Gastroesophageal sphincter (tissue), 4 donors: Measurements from ENCODE around the gene COG5. TPM values are rescaled to one million over a fixed set of nuclear protein-coding genes. Genes with fewer than 3 reads are reported as not detected.

Experiments
- ATAC-seq: fragments of 150-250 bp; one replicate; pipeline ENCODE4 v1.9.1; 2016; ENCODE audit warnings: mild to moderate bottlenecking, moderate library complexity
- H3K27ac ChIP-seq, 4 donors: fragments of 200-600 bp; sonication (generic) in 3 of 4; 1 replicate in 3 of 4; 2 replicates in 1 of 4; pipeline ENCODE4 v1.5.1; 2016 to 2019
- H3K27me3 ChIP-seq: fragments of 200-600 bp; sonication (generic); one replicate; pipeline ENCODE4 v1.5.1; 2019
- H3K36me3 ChIP-seq, 2 donors: fragments of 200-600 bp; sonication (generic); one replicate each; pipeline ENCODE4 v1.5.1; 2019; ENCODE audit warnings: control low read depth in 1 of 2
- H3K4me1 ChIP-seq, 3 donors: fragments of 200-600 bp; sonication (generic); 1 replicate in 2 of 3; 2 replicates in 1 of 3; pipeline ENCODE4 v1.5.1; 2016 to 2019; ENCODE audit warnings: control low read depth in 2 of 3
- H3K4me3 ChIP-seq, 2 donors: fragments of 200-600 bp; sonication (generic); one replicate each; pipeline ENCODE4 v1.5.1; 2019; ENCODE audit warnings: mild to moderate bottlenecking in 1 of 2, moderate library complexity in 1 of 2
- H3K9me3 ChIP-seq, 3 donors: fragments of 200-600 bp; sonication (generic); one replicate each; pipeline ENCODE4 v1.5.1; 2017 to 2019; ENCODE audit warnings: control low read depth in 2 of 3
- CTCF ChIP-seq, 4 experiments: fragments of 200-600 bp in 2 of 4; fragments of 450-650 bp in 2 of 4; sonication (generic) in 1 of 4; IDR thresholded peaks; one replicate each; pipeline ENCODE4 v1.5.1; 2017 to 2019; ENCODE audit warnings: antibody characterized with exemption in 4 of 4, mild to moderate bottlenecking in 2 of 4, moderate library complexity in 2 of 4
- EP300 ChIP-seq: sonication (generic); formaldehyde crosslinking; IDR thresholded peaks from one replicate; pipeline ENCODE4 v1.6.1; 2017; ENCODE audit warnings: antibody characterized with exemption, mild to moderate bottlenecking
- POLR2A ChIP-seq, 2 donors: fragments of 450-650 bp; IDR thresholded peaks; one replicate each; pipeline ENCODE4 v1.6.1; 2017; ENCODE audit warnings: antibody characterized with exemption in 2 of 2, mild to moderate bottlenecking in 2 of 2, moderate library complexity in 1 of 2
- POLR2AphosphoS5 ChIP-seq: sonication (generic); formaldehyde crosslinking; IDR thresholded peaks from one replicate; pipeline ENCODE4 v1.6.1; 2017; ENCODE audit warnings: antibody characterized with exemption
- WGBS, 2 donors: methylation state at CpG; one replicate each; pipeline ENCODE4 v1.1.5; 2018; ENCODE audit warnings: low coverage in 1 of 2; 5-methylcytosine and 5-hydroxymethylcytosine counted together
- total RNA-seq, 4 donors: library from RNA; depleted of rRNA; stranded (reverse); fragments of >200 nt; gene quantifications; one replicate each; pipeline ENCODE4 v1.1.0, GENCODE V29; 2016

The COG5 gene
- total RNA-seq, 4 donors from 2014 or later, result 31.6 to 50.4 (median 41.1) TPM

GRCh38 chr7:107479303-107479702, 84.4 kb downstream of the COG5 start:
- Histone ChIP-seq H3K9me3 (no peaks in the 10 kb centered on the region), H3K27ac (no peak overlapping the region), H3K27me3 (no peaks in the 10 kb centered on the region), H3K36me3 (no peaks in the 10 kb centered on the region), H3K4me1 (peaks cover 0 to 9% (median 0%) of the 10 kb centered on the region in 3 donors), H3K4me3 (no peak overlapping the region)
- no peak for TF ChIP-seq EP300
- TF ChIP-seq POLR2AphosphoS5, result no peak
- ATAC-seq, result no peak
- WGBS, 2 donors, result 86 to 100% methylated on average over 2 of the region's 2 CpGs

- no peak for TF ChIP-seq POLR2A (IDR thresholded peaks at IDR 0.05)
- TF ChIP-seq CTCF (IDR thresholded peaks at IDR 0.05), result no peak
- no peak for TF ChIP-seq EP300
- H3K36me3 ChIP-seq, result no peaks in the 10 kb centered on the region
- H3K4me3 ChIP-seq, result no peak overlapping the region
- H3K4me1 ChIP-seq, result peaks cover 0 to 20% (median 0%) of the 10 kb centered on the region in 3 donors
- 84 to 96% methylated on average over 5 of the region's 5 CpGs for WGBS, 2 donors
- no peaks in the 10 kb centered on the region for H3K9me3 ChIP-seq
- H3K27ac ChIP-seq, result no peak overlapping the region
- H3K27me3 ChIP-seq, result no peaks in the 10 kb centered on the region
- no peak for ATAC-seq
Observed at GRCh38 chr7:107474104-107474521, 89.6 kb downstream of the COG5 start.

- H3K36me3 ChIP-seq, result no peaks in the 10 kb centered on the region
- 64 to 69% methylated on average over 3 of the region's 3 CpGs for WGBS, 2 donors
- H3K4me1 ChIP-seq, result peaks cover 0 to 20% (median 0%) of the 10 kb centered on the region in 3 donors
- no peak for ATAC-seq
- H3K4me3 ChIP-seq, result no peak overlapping the region
- TF ChIP-seq EP300 (no peak), POLR2A (IDR thresholded peaks at IDR 0.05) (no peak), CTCF (IDR thresholded peaks at IDR 0.05) (no peak), POLR2AphosphoS5 (no peak)
- H3K27me3 ChIP-seq, result no peaks in the 10 kb centered on the region
- no peaks in the 10 kb centered on the region for H3K9me3 ChIP-seq
- H3K27ac ChIP-seq, result no peak overlapping the region
Observed at GRCh38 chr7:107472116-107472515, 91.6 kb downstream of the COG5 start.

- Histone ChIP-seq H3K4me3 (no peak overlapping the region), H3K9me3 (no peaks in the 10 kb centered on the region), H3K36me3 (no peaks in the 10 kb centered on the region), H3K27ac (no peak overlapping the region), H3K4me1 (peaks cover 0 to 14% (median 0%) of the 10 kb centered on the region in 3 donors), H3K27me3 (no peaks in the 10 kb centered on the region)
- TF ChIP-seq EP300 (no peak), POLR2AphosphoS5 (no peak), CTCF (IDR thresholded peaks at IDR 0.05) (no peak), POLR2A (IDR thresholded peaks at IDR 0.05) (no peak)
- no peak for ATAC-seq
- WGBS, 2 donors, result 64 to 68% methylated on average over 3 of the region's 3 CpGs
Observed at GRCh38 chr7:107471292-107472070, 92.2 kb downstream of the COG5 start.

GRCh38 chr7:107469929-107470328, 93.8 kb downstream of the COG5 start, which contains the start of gene GPR22:
Gene GPR22 (plus strand): TSS chr7:107470057. CDS start chr7:107474061, 4,004 bp downstream.
- ATAC-seq, result no peak
- H3K4me3 ChIP-seq, result no peak within 1 kb of the TSS
- no peak within 1 kb of the TSS for H3K27ac ChIP-seq
- no peaks in the 10 kb centered on the region for H3K9me3 ChIP-seq
- WGBS, 2 donors, result 85 to 96% methylated on average over 4 of the region's 4 CpGs
- H3K27me3 ChIP-seq, result no peaks in the 10 kb centered on the region
- H3K36me3 ChIP-seq, result no peaks in the 10 kb centered on the region
- peaks cover 0 to 11% (median 0%) of the 10 kb centered on the region in 3 donors for H3K4me1 ChIP-seq
- TF ChIP-seq POLR2AphosphoS5 (no peak), EP300 (no peak), CTCF (IDR thresholded peaks at IDR 0.05) (no peak), POLR2A (IDR thresholded peaks at IDR 0.05) (no peak)
